HG02610 (cell line): ENCODE data around the gene TRIO.

Experiments used
- ATAC-seq: cut with Tn5 transposase; IDR thresholded peaks from one replicate; pipeline ENCODE4 v1.9.1; 2021; ENCODE audit warnings: mild to moderate bottlenecking, moderate library complexity; ENCODE audit not compliant: unreplicated experiment

Gene TRIO

DNA sequence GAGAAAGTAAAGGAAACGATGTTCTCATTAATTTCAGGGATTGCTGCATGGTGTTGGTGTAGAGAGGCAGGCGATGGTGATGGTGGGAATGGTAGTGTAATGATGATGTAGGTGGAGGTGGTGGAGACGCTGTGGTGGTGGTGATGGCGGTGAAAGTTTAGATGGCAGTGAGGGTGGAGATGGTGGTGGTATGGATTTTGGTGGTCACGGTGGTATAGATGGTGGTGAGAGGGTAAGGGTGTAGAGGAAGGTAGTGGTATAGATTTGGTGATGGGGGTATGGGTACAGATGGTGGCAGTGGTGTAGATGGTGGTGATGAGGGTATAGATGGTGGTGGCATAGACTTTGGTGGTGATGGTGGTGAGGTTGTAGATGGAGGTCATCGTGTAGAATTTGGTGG lies 259.3 kb downstream of the TRIO start:
- no peak for ATAC-seq

DNA sequence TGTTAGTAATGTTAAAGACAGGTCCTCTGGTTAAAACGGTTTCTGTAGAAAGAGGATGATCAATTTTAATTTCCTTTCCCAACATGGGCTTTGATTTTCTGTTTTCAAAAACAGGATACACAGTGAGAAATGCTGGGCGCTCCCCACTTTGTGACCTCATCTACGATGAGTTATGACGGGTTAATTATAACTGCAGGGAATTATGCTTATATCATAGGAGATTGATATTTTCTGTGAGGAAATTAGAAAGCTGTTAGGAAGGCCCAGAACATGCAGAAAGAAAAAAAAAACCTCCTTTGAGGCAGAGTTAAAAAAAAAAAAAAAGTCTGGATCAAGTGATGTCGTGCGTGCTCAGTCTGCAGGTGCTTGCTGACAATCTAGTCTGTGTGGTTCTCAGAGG lies 261.6 kb downstream of the TRIO start:
- no peak for ATAC-seq

- ATAC-seq: no peak
These were observed 262.1 kb downstream of the TRIO start for GRCh38 chr5:14405267-14405666.

GRCh38 chr5:14405706-14406553 lies 262.8 kb downstream of the TRIO start:
- ATAC-seq: no peak

GRCh38 chr5:14406554-14406849 lies 263.4 kb downstream of the TRIO start:
- ATAC-seq: no peak

DNA sequence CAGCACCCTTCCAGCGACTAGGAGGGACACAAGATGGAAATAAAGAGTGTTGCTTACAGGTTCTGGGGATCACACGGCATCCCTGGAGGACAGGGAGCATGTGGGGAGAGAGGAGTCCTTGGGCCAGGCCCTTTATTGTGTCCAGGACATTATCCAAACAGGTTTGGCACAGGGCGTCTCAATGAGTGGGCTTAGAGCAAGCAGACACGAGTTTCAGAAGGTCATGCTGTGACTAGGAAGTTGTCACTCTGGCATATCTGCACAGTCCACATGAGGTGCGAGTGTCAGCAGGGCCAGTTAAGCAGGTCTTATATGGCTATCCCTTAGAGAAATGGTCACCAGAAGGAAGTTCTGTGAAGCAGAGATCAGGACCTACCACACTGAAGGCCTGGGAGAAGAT lies 263.9 kb downstream of the TRIO start:
- ATAC-seq: no peak

DNA sequence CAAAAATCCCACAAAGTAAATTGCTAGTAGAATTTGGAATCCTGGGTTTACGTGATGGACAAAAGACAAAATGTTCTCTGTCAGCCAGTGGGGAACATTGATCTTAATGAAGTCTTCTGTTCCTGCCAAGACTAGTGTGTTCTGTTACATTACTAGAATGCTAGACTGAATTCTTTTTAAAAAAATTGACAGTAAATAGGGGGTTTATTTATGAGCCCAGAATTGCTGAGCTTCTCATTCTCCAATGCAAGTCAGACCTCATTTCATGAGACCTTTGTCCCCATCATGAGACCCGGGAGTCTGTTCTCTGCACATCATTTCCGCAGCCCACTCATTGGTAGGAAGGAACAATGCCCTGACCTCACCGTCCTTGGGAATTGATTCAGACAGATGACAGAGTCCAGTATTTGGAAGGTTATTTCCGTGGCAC lies 264.6 kb downstream of the TRIO start:
- no peak for ATAC-seq

- no peak for ATAC-seq
These were observed 265.9 kb downstream of the TRIO start for GRCh38 chr5:14408969-14409586.

GRCh38 chr5:14410068-14410393 lies 266.9 kb downstream of the TRIO start:
- no peak for ATAC-seq

- no peak for ATAC-seq
These were observed 267.5 kb downstream of the TRIO start for GRCh38 chr5:14410394-14411201.

GRCh38 chr5:14411216-14411615 lies 268.1 kb downstream of the TRIO start:
- no peak for ATAC-seq

GRCh38 chr5:14413331-14413750 lies 270.2 kb downstream of the TRIO start:
- ATAC-seq: no peak

GRCh38 chr5:14414007-14414406 lies 270.9 kb downstream of the TRIO start:
- no peak for ATAC-seq

GRCh38 chr5:14414656-14415023 lies 271.5 kb downstream of the TRIO start:
- ATAC-seq: no peak

GRCh38 chr5:14415024-14415697 lies 272.0 kb downstream of the TRIO start:
- peak; percentile 51 for ATAC-seq

DNA sequence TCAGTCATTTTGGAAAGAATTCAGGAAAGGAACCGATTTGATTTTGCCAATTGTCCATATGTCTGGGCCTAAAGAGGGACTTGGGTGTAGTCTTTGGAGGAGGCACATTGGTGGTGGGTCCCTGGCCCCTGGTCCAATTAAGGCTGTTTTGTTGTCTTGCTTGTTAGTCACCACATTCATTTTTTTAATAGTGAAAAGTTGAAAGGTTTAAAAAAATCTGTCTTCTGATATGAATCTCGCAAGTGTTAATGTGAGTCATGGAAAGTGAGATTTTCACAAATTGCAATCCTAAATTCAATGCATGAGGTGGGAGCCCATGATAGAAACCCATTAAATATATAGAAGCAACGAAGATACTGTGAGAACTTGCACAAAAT lies 272.5 kb downstream of the TRIO start:
- ATAC-seq: no peak

DNA sequence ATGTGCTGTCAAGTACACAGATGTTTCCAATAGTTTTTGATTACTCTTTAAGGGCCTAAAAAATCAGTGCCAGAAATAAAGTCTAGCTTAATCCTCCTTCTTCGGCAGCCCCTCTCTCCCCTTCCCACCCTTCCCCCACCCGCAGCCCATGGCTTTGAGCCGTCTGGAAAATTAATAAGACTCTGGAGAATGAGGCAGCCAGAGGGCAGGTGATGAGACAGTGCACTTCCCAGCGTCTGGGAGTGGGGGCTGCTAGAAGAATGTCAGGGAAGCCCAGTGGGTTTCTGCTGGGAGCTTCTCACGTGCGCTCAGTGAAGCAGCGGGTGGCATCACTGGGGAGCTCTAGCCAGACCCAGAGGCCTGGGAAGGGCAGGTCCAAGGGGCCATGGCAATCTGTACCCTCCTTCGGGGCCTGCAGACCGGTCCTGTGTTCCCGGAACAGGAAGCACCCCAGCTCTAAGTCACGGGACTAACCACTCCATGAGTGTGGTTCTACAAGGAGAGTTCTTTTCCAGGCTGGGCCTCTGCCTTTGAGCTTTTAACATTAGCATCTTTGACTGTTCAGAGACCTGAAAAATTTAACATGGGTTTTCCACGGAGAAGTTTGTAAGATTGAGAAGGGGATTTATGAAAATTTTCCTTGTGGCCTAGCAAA lies 273.6 kb downstream of the TRIO start:
- peak; percentile 13 for ATAC-seq

GRCh38 chr5:14417276-14417730 lies 274.2 kb downstream of the TRIO start:
- ATAC-seq: peak; percentile 40

GRCh38 chr5:14417792-14418765 lies 274.9 kb downstream of the TRIO start:
- ATAC-seq: no peak

- ATAC-seq: no peak
These were observed 276.5 kb downstream of the TRIO start for GRCh38 chr5:14419686-14420085.
